Common myeloid progenitor, CD34-positive (primary cell): ENCODE data around the gene TNIK.

Experiments used
- CTCF ChIA-PET: fragments of 350-600 bp; sonication (Branson Sonifier 250); formaldehyde crosslinking; loops from one replicate; lab custom pipeline; 2021; ENCODE audit warnings: antibody characterized with exemption; lab: Charles Lee
- POLR2A ChIA-PET: fragments of 350-600 bp; sonication (Branson Sonifier 250); formaldehyde crosslinking; loops from one replicate; lab custom pipeline; 2021; ENCODE audit warnings: antibody characterized with exemption; lab: Charles Lee
- DNase-seq, 3 donors: peaks; one replicate each; pipeline versions ENCODE4 v3.0.0 to v3.0.0-alpha.2; 2013
- H3K27ac ChIP-seq, 2 experiments: 1 replicate in 1 of 2; 2 replicates in 1 of 2; pipeline ENCODE4 v1.7.0; 2013; ENCODE audit warnings: inconsistent platforms in 2 of 2, low read length in 2 of 2, mild to moderate bottlenecking in 2 of 2, low read depth in 1 of 2, moderate library complexity in 1 of 2; ENCODE audit not compliant: severe bottlenecking in 2 of 2, insufficient read depth in 1 of 2, poor library complexity in 1 of 2
- H3K27me3 ChIP-seq, 5 experiments: replicated peaks in 2 of 5; 1 replicate in 3 of 5; 2 replicates in 2 of 5; pipeline versions ENCODE4 v1.6.1 to v1.7.0; 2013; ENCODE audit warnings: low read length in 4 of 5, mild to moderate bottlenecking in 2 of 5, moderate library complexity in 2 of 5, inconsistent platforms in 1 of 5; ENCODE audit not compliant: insufficient read depth in 5 of 5, control insufficient read depth in 4 of 5
- H3K36me3 ChIP-seq, 4 experiments: 1 replicate in 2 of 4; 2 replicates in 2 of 4; pipeline versions ENCODE4 v1.6.1 to v1.7.0; 2013; ENCODE audit warnings: low read length in 3 of 4, control low read depth in 1 of 4, mild to moderate bottlenecking in 1 of 4; ENCODE audit not compliant: control insufficient read depth in 4 of 4, insufficient read depth in 4 of 4
- H3K4me1 ChIP-seq, 4 experiments: 1 replicate in 3 of 4; 2 replicates in 1 of 4; pipeline versions ENCODE4 v1.6.1 to v1.7.1; 2013; ENCODE audit warnings: low read length in 3 of 4, mild to moderate bottlenecking in 3 of 4, control low read depth in 1 of 4, inconsistent platforms in 1 of 4, moderate library complexity in 1 of 4; ENCODE audit not compliant: control insufficient read depth in 4 of 4, insufficient read depth in 4 of 4; ENCODE audit errors: control extremely low read depth in 1 of 4
- H3K4me3 ChIP-seq, 7 experiments: 1 replicate in 4 of 7; 2 replicates in 3 of 7; pipeline versions ENCODE4 v1.5.1 to v1.7.0; 2013; ENCODE audit warnings: mild to moderate bottlenecking in 7 of 7, low read length in 6 of 7, moderate library complexity in 6 of 7, inconsistent platforms in 2 of 7, low read depth in 2 of 7, control low read depth in 1 of 7; ENCODE audit not compliant: insufficient read depth in 4 of 7, control insufficient read depth in 1 of 7; ENCODE audit errors: extremely low read depth in 1 of 7
- H3K9me3 ChIP-seq, 5 experiments: 1 replicate in 4 of 5; 2 replicates in 1 of 5; pipeline versions ENCODE4 v1.6.1 to v1.7.1; 2013; ENCODE audit warnings: low read length in 4 of 5, mild to moderate bottlenecking in 2 of 5, inconsistent platforms in 1 of 5, low read depth in 1 of 5, moderate library complexity in 1 of 5; ENCODE audit not compliant: control insufficient read depth in 4 of 5, insufficient read depth in 2 of 5; ENCODE audit errors: control extremely low read depth in 1 of 5
- WGBS: methylation state at CpG from one replicate; pipeline ENCODE4 v1.1.5; 2013; ENCODE audit not compliant: insufficient coverage; 5-methylcytosine and 5-hydroxymethylcytosine counted together

The TNIK gene

DNA sequence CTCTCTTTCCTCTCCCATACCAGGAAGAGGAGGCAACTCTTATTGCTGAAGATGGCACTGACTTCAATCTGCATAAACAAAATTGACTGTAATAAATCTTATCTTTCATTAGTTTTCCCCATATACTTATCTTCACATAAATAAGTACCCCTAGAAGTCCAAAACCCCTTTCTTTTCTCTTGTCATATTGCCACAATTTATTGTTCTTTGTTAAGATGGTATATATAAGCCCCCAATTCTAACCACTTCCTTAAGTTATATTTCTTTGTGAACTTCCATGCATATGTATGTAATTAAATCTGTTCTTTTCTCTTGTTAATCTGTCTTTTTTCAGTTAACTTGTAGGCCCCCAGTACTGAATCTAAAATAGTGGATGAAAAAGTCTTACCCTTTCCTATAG, 68.8 kb downstream of the TNIK start:
- DNase-seq = no peak
- Histone ChIP-seq H3K27ac (no peak overlapping the region), H3K9me3 (peaks cover 0 to 22% (median 4%) of the 10 kb centered on the region in 5 experiments), H3K4me1 (peaks cover 0 to 6% (median 3%) of the 10 kb centered on the region in 4 experiments), H3K27me3 (no peaks in the 10 kb centered on the region), H3K36me3 (no peaks in the 10 kb centered on the region), H3K4me3 (no peak overlapping the region)
- ChIA-PET CTCF (no interaction called here), POLR2A (no interaction called here)

- peaks cover 0 to 22% (median 4%) of the 10 kb centered on the region in 5 experiments for H3K9me3 ChIP-seq
- ChIA-PET CTCF (interaction anchor here (1.0 kb wide), 1 partner anchor 17 kb away, joined by 3 read pairs; no protein-coding TSS in a partner anchor), POLR2A (no interaction called here)
- no peak overlapping the region for H3K4me3 ChIP-seq
- no peak overlapping the region for H3K27ac ChIP-seq
- no peaks in the 10 kb centered on the region for H3K27me3 ChIP-seq
- DNase-seq = no peak
- H3K4me1 ChIP-seq = peaks cover 0 to 6% (median 3%) of the 10 kb centered on the region in 4 experiments
- WGBS = 96% methylated on average over 8 of the region's 9 CpGs
- no peaks in the 10 kb centered on the region for H3K36me3 ChIP-seq
These were observed 69.9 kb downstream of the TNIK start for GRCh38 chr3:171390051-171390941.

DNA sequence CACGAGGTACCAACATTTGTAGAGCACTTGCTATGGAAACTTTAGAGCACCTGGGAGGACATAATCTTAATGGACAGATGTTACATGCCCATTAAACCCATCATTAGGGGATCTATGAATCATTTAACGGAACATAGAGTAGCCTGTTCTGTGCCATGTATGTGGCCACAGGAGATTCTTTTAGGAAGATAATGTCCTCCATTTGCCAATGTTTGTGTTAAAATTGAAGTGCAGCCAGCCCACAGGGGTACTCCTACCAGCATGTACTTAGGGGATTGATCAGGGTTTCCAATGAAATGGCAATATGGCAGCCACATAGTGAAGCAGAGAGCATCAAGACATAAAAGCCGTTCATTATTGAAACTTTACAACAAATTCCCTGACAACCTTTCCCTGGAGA, 70.7 kb downstream of the TNIK start:
- no peak for DNase-seq
- Histone ChIP-seq H3K4me3 (no peak overlapping the region), H3K9me3 (peaks cover 0 to 22% (median 4%) of the 10 kb centered on the region in 5 experiments), H3K27me3 (no peaks in the 10 kb centered on the region), H3K4me1 (peaks cover 0 to 6% (median 3%) of the 10 kb centered on the region in 4 experiments), H3K36me3 (peaks cover 0 to 2% (median 0%) of the 10 kb centered on the region in 4 experiments), H3K27ac (no peak overlapping the region)
- CTCF ChIA-PET = interaction anchor here (1.0 kb wide), 1 partner anchor 18 kb away, joined by 3 read pairs; no protein-coding TSS in a partner anchor
- POLR2A ChIA-PET = no interaction called here
- 0% methylated on average over 1 of the region's 3 CpGs for WGBS

- no peaks in the 10 kb centered on the region for H3K27me3 ChIP-seq
- ChIA-PET CTCF (interaction anchor here (1.4 kb wide), 1 partner anchor 9 kb away, joined by 3 read pairs; no protein-coding TSS in a partner anchor), POLR2A (interaction anchor here (0.6 kb wide), 1 partner anchor 315 kb away, joined by 3 read pairs; no protein-coding TSS in a partner anchor)
- peaks cover 0 to 22% (median 4%) of the 10 kb centered on the region in 5 experiments for H3K9me3 ChIP-seq
- no CpG with 5 or more reads among the region's 1 CpG for WGBS
- H3K27ac ChIP-seq = no peak overlapping the region
- H3K4me1 ChIP-seq = peaks cover 0 to 6% (median 3%) of the 10 kb centered on the region in 4 experiments
- peaks cover 0 to 2% (median 0%) of the 10 kb centered on the region in 4 experiments for H3K36me3 ChIP-seq
- H3K4me3 ChIP-seq = no peak overlapping the region
- peak in 1 of 3 donors; percentile 8 for DNase-seq
These were observed 71.7 kb downstream of the TNIK start for GRCh38 chr3:171388527-171388926.

DNA sequence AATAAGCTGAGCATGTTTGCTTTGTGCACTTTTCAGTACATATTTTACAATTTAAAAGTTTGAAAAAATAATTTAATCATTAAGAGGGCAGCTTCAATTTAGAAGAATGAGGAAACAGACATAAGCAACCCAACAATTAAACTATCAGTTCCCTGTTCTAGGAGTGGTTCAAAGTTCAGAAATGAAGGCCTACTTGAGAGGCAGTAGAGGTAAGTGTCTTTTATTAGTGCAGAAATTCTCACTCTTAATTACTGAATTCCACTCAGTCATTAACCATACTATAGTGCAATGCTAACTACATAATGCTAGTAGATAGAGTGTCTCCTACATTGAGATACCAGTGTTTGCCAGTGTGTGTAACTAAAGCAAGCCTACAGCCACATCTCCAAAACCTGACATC, 73.1 kb downstream of the TNIK start:
- Histone ChIP-seq H3K4me1 (no peaks in the 10 kb centered on the region), H3K9me3 (peaks cover 0 to 20% (median 4%) of the 10 kb centered on the region in 5 experiments), H3K27me3 (no peaks in the 10 kb centered on the region), H3K4me3 (no peak overlapping the region), H3K27ac (no peak overlapping the region), H3K36me3 (peaks cover 0 to 2% (median 0%) of the 10 kb centered on the region in 4 experiments)
- POLR2A ChIA-PET = interaction anchor here (0.6 kb wide), 1 partner anchor 9 kb away, joined by 3 read pairs; no protein-coding TSS in a partner anchor
- no peak for DNase-seq
- CTCF ChIA-PET = interaction anchor here (1.2 to 1.6 kb wide), 2 partner anchors 12 to 14 kb away, joined by 3 to 4 read pairs; no protein-coding TSS in a partner anchor

DNA sequence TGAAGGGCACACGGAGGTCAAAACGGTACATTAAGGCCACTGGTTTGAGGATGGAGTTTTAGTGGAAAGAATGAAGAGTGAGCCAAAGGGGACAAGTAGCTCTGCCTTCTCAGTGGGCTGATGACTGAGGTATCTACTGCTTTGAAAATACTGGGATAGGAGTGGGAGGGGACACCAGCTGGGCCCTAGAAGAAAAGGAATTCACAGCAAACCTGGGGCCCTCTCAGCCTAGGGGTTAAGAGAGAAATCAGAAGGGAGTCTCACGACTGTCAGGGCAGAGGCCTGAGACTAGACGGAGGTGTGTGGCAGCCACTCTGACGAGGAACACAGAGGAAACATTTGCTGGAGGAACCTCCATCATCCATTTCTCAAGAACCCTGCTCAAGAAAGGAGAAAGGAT, 75.1 kb downstream of the TNIK start:
- H3K36me3 ChIP-seq = peaks cover 0 to 2% (median 0%) of the 10 kb centered on the region in 4 experiments
- DNase-seq = no peak
- H3K27ac ChIP-seq = no peak overlapping the region
- 95% methylated on average over 2 of the region's 5 CpGs for WGBS
- H3K9me3 ChIP-seq = peaks cover 0 to 2% (median 0%) of the 10 kb centered on the region in 5 experiments
- H3K4me3 ChIP-seq = no peak overlapping the region
- POLR2A ChIA-PET = interaction anchor here (0.5 kb wide), 1 partner anchor 17 kb away, joined by 3 read pairs; no protein-coding TSS in a partner anchor
- no peaks in the 10 kb centered on the region for H3K27me3 ChIP-seq
- CTCF ChIA-PET = interaction anchor here (0.7 to 1.0 kb wide), 2 partner anchors 10 to 57 kb away, joined by 3 read pairs; no protein-coding TSS in a partner anchor
- no peaks in the 10 kb centered on the region for H3K4me1 ChIP-seq
